Heart right ventricle (tissue), 16 donors: ENCODE measurements around the gene DBI. TPM values are rescaled to one million over a fixed set of nuclear protein-coding genes. Genes with fewer than 3 reads are reported as not detected.

ENCODE experiments used
- ATAC-seq, 8 donors: fragments of 200-7000 bp; cut with Tn5 transposase; one replicate each; pipeline ENCODE4 v1.9.1; 2020; ENCODE audit warnings: mild to moderate bottlenecking in 8 of 8, moderate library complexity in 8 of 8, moderate number of reproducible peaks in 1 of 8
- DNase-seq, 2 donors: peaks; one replicate each; pipeline ENCODE4 v3.0.0-alpha.2; 2020
- H3K27ac ChIP-seq, 10 donors: fragments of 200-600 bp; sonication (generic) in 2 of 10; one replicate each; pipeline versions ENCODE4 v1.5.0 to v1.8.0; 2020 to 2022; ENCODE audit warnings: mild to moderate bottlenecking in 3 of 10
- H3K27me3 ChIP-seq, 7 donors: fragments of 200-600 bp; one replicate each; pipeline ENCODE4 v1.8.0; 2021 to 2022; ENCODE audit warnings: mild to moderate bottlenecking in 2 of 7
- H3K36me3 ChIP-seq, 9 donors: fragments of 200-600 bp; sonication (generic) in 1 of 9; one replicate each; pipeline versions ENCODE4 v1.5.0 to v1.8.0; 2020 to 2022; ENCODE audit warnings: mild to moderate bottlenecking in 2 of 9
- H3K4me1 ChIP-seq, 9 donors: fragments of 200-600 bp; sonication (generic) in 1 of 9; one replicate each; pipeline versions ENCODE4 v1.5.0 to v1.8.0; 2020 to 2022; ENCODE audit warnings: mild to moderate bottlenecking in 4 of 9
- H3K4me3 ChIP-seq, 10 donors: fragments of 200-600 bp; sonication (generic) in 2 of 10; one replicate each; pipeline versions ENCODE4 v1.5.0 to v1.8.0; 2020 to 2022; ENCODE audit warnings: mild to moderate bottlenecking in 7 of 10, moderate library complexity in 2 of 10
- H3K9me3 ChIP-seq, 11 donors: fragments of 200-600 bp in 10 of 11; sonication (generic) in 2 of 11; one replicate each; pipeline versions ENCODE4 v1.5.0 to v1.8.0; 2013 to 2022; ENCODE audit warnings: mild to moderate bottlenecking in 2 of 11, control low read depth in 1 of 11, moderate library complexity in 1 of 11
- WGBS, 2 donors: extraction: QIAGEN DNeasy Blood & Tissue Kit; methylation state at CpG; one replicate each; pipeline ENCODE4 v1.1.7; 2013; ENCODE audit warnings: inconsistent platforms in 1 of 2; 5-methylcytosine and 5-hydroxymethylcytosine counted together
- intact Hi-C, 10 donors: fragments of 100-400 bp; cut with DNase I; formaldehyde crosslinking; loops; one replicate each; pipeline versions ENCODE4 v1.11.1 to v1.14.2; 2022
- polyA plus RNA-seq, 2 donors: library from polyadenylated mRNA; stranded (reverse); fragments of 200-250 nt; gene quantifications; one replicate each; pipeline ENCODE4 v1.2.3, GENCODE V29; 2013
- total RNA-seq, 10 donors: library from RNA; stranded (reverse); fragmentation: NEBNext Ultra II Directional in 3 of 10; extraction: Animal tissue kit (Norgen Biotek cat#: 25700) in 3 of 10; gene quantifications; one replicate each; pipeline versions ENCODE4 v1.2.1 to v1.2.4, GENCODE V29; 2021 to 2023
- TF ChIP-seq, protein P1 (sequence below), 9 donors: fragments of 200-600 bp; sonication (generic) in 2 of 9; IDR thresholded peaks; one replicate each; pipeline versions ENCODE4 v1.5.0 to v1.8.0; 2021 to 2022; ENCODE audit warnings: antibody characterized with exemption in 9 of 9, mild to moderate bottlenecking in 5 of 9, moderate library complexity in 1 of 9
- donor health status: Arrhythmogenic right ventricular cardiomyopathy.
- donor health status: ischemic (EF 13 %, LVEDD 7.1; RV severe dilation, severe dysfunction).
- donor health status: healthy with polysubstance abuse.
- donor health status: DM: no; HTN: yes; CAD: no.
- donor health status: DM: no; HTN: no; CAD: no.
- donor health status: ischemic (EF 25% LVEDD 6.9; RV normal size, moderate dysfunction).
- donor health status: ischemic (EF 25% LVEDD 5.7; RV mildly dilated, moderate dysfunction).
- donor health status: healthy.
- donor health status: DM: yes; HTN: yes; CAD: no.
- donor health status: Ischemic cardiomyopathy.
- donor health status: ischemic (EF 35%, LVEDD 5.7; RV mildly dilated, moderate dysfunction).
- donor health status: nonischemic (EF 11% LVEDD 7.7; RV severe dilation, severe dysfunction).
- donor health status: DM: yes; HTN: yes; CAD: no.
- donor health status: PGD.
- donor health status: ischemic (EF 29% LVEDD 5.4; RV normal size, mild dysfunction).
- donor health status: nonischemic (EF 23%, LVEDD 6.1; RV moderate dilation, normal function).

The DBI gene
- total and polyA plus RNA-seq, 12 donors = 195 to 502 (median 274) TPM

DNA sequence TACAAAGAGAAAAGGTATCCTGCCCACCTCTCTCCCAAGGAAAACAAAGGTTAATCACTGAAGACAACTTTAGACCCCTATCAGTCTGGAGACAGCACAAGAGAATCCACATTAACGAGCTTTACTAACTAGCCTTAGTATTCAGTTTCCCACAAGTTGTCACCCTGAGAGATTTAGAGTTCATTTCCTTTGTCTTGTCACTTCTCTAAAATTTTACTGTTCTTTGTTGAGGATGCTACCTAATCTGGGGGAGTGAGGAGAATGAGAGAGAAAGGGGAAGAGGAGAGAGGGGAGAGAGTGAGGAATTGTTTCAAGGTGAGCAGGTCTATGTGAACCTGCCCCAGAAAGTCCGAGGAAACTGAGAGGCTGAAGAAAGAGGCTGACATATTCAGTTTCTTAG, 28.5 kb upstream of the DBI start:
- TF ChIP-seq, protein P1, sequence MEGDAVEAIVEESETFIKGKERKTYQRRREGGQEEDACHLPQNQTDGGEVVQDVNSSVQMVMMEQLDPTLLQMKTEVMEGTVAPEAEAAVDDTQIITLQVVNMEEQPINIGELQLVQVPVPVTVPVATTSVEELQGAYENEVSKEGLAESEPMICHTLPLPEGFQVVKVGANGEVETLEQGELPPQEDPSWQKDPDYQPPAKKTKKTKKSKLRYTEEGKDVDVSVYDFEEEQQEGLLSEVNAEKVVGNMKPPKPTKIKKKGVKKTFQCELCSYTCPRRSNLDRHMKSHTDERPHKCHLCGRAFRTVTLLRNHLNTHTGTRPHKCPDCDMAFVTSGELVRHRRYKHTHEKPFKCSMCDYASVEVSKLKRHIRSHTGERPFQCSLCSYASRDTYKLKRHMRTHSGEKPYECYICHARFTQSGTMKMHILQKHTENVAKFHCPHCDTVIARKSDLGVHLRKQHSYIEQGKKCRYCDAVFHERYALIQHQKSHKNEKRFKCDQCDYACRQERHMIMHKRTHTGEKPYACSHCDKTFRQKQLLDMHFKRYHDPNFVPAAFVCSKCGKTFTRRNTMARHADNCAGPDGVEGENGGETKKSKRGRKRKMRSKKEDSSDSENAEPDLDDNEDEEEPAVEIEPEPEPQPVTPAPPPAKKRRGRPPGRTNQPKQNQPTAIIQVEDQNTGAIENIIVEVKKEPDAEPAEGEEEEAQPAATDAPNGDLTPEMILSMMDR (IDR thresholded peaks at IDR 0.05) = no peak
- H3K4me3 ChIP-seq = no peak overlapping the region
- intact Hi-C loops = no loop called here
- DNase-seq (no peak), ATAC-seq (no peak)
- H3K9me3 ChIP-seq = no peaks in the 10 kb centered on the region
- 94 to 97% methylated on average over 2 of the region's 2 CpGs for WGBS, 2 donors
- H3K27me3 ChIP-seq = no peaks in the 10 kb centered on the region
- H3K27ac ChIP-seq = no peak overlapping the region
- H3K4me1 ChIP-seq = peaks cover 0 to 8% (median 0%) of the 10 kb centered on the region in 9 donors
- H3K36me3 ChIP-seq = peaks cover 0 to 50% (median 0%) of the 10 kb centered on the region in 9 donors

DNA sequence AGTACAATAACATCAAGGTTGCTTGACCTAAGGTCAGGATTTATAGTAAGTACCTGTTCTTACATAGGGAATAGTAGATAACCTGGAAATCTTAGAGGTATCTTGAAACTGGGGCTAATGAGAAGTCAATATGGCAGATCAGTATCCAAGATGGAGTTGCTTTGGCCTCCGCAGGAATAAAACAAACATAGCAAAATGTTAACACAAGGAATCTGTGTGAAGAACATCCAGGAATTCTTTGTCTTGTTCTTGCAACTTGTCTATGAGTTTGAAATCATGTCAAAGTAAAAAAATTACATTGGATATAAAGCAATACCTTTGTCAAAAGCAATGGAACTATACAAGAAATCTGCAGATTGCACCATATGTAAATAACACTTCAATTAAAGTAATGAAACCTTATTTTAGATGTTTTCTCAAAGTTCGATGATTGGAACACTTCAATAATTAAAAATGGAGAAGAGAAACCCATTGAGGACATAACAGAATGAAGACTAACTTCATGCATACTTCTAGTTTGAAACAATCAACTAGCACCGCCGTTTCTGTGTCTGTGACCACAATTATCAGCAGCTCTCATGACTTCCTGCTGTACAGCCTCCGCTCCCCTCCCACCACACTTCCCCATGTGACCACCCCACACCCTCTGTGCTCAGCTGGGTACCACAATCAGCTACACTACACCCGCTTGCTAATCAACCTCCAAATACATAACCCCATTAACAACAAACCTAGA, 27.8 kb upstream of the DBI start:
- intact Hi-C loops = no loop called here
- Histone ChIP-seq H3K4me3 (no peak overlapping the region), H3K27ac (no peak overlapping the region), H3K27me3 (no peaks in the 10 kb centered on the region), H3K4me1 (peaks cover 0 to 8% (median 0%) of the 10 kb centered on the region in 9 donors), H3K36me3 (peaks cover 0 to 47% (median 0%) of the 10 kb centered on the region in 9 donors), H3K9me3 (no peaks in the 10 kb centered on the region)
- ATAC-seq = peak in 7 of 8 donors; percentile 50 to 79 (median 71)
- WGBS, 2 donors = 56 to 59% methylated on average over 6 of the region's 6 CpGs
- DNase-seq = peak in 1 of 2 donors; percentile 27
- TF ChIP-seq, protein P1 (IDR thresholded peaks at IDR 0.05) = no peak

DNA sequence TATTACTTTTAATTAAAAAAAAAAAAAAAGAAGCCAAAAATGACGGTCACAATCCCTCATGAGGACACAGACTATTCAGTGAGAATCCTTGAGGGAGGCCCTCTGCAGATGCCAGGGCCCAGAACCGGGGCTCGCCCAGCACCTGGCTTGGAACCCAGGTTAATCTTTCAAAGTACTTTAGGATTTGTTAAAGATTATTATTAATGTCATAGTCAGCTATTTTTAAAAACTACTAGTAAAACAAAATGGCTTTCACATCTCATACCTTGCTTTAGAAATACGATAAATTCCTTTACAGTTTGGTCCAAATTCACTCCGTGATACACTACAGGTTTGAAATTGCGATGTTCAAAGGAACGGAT, 27.2 kb upstream of the DBI start:
- Histone ChIP-seq H3K4me3 (no peak overlapping the region), H3K27ac (no peak overlapping the region), H3K27me3 (no peaks in the 10 kb centered on the region), H3K9me3 (no peaks in the 10 kb centered on the region), H3K4me1 (peaks cover 0 to 8% (median 0%) of the 10 kb centered on the region in 9 donors), H3K36me3 (peaks cover 0 to 45% (median 0%) of the 10 kb centered on the region in 9 donors)
- DNase-seq (no peak), ATAC-seq (no peak)
- WGBS, 2 donors = 91 to 92% methylated on average over 7 of the region's 7 CpGs
- TF ChIP-seq, protein P1 (IDR thresholded peaks at IDR 0.05) = no peak
- intact Hi-C loops = no loop called here

DNA sequence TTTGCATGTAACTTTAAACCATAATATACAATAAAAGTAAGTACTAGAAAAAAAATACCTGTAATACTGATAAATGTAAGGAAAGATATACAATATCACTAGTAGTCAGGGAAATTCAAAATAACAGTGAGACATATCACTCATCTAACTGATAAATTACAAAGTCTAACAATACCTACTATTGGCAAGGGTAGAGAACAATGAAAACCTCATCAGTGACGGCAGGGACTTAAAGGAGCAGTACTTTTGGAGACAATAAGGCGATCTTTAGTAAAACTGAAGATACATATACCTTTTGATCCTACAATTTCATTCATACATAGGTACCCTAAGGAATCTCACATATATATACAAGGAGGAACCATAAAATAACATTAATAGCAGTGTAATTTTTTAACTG, 25.1 kb upstream of the DBI start:
- H3K36me3 ChIP-seq = peaks cover 0 to 28% (median 0%) of the 10 kb centered on the region in 9 donors
- TF ChIP-seq, protein P1 (IDR thresholded peaks at IDR 0.05) = no peak
- H3K4me3 ChIP-seq = no peak overlapping the region
- no peak for ATAC-seq
- DNase-seq = no peak
- H3K4me1 ChIP-seq = peaks cover 0 to 8% (median 0%) of the 10 kb centered on the region in 9 donors
- H3K27ac ChIP-seq = no peak overlapping the region
- intact Hi-C loops = no loop called here
- WGBS, 2 donors = 90% methylated on average over 2 of the region's 2 CpGs
- no peaks in the 10 kb centered on the region for H3K27me3 ChIP-seq
- H3K9me3 ChIP-seq = no peaks in the 10 kb centered on the region
